CD4-positive, alpha-beta T cell treated with Interleukin-15 for 4 hours (primary cell): ENCODE results near the gene CT47C1.
"Not testable (repeated sequence)": the region's sequence is repeated elsewhere in the genome, so short reads cannot be mapped to it uniquely, and the experiment has no call there.

Source experiments
- DNase-seq: peaks from one replicate; pipeline ENCODE4 v3.0.0-alpha.2; 2020; ENCODE audit warnings: low spot score

Gene CT47C1

DNA sequence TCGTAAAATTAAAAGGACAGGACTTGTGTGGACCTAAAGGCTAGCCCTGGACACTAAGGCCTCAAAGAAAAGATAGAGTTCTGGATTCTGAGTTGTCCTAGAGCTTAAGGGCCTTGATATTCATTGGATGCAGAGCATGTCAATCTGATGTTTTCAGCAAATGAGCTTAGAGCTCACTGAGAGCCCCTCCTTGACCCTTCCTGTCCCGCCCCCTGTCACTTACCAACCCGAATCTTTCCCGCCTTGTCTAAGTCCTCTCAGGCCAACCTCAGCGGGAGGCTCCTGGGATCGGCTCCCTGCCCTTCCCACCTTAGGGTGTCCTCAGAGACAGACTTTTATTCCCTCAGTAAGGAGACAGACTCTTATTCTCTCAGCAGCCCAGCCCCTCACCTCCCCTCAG lies at the start of gene CT47C1:
Gene CT47C1 (plus strand): TSS at position 250 of the 400 bp plus-strand sequence. CDS start 233 bp downstream, outside the sequence.
- DNase-seq = no peak

DNA sequence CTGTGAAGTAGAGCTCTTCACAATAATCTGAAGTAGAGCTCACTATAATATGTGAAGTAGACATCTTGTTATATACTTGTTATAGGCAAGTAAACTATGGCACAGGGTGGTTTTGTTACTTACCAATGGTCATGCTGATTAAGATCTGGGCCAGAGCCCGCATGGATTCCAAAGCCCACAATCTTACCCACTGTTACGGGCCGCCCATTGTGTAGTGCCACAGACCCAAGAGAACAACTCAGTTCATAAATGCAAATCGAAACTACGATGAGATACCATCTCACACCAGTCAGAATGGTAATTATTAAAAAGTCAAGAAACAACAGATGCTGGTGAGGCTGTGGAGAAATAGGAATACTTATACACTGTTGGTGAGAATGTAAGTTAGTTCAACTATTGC lies 46.9 kb upstream of the CT47C1 start:
- no peak for DNase-seq

DNA sequence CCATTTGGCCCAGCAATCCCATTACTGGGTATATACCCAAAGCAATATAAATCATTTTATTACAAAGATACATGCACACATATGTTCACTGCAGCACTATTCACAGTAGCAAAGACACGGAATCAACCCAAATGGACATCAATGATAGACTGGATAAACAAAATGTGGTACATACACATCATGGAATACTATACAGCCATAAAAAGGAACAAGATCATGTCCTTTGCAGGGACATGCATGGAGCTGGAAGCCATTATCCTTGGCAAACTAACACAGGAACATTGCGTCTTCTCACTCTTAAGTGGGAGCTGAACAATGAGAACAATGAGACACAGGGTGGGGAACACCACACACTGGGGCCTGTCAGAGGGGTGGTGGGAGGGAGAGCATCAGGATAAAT lies 46.4 kb upstream of the CT47C1 start:
- DNase-seq = not testable (repeated sequence)

DNA sequence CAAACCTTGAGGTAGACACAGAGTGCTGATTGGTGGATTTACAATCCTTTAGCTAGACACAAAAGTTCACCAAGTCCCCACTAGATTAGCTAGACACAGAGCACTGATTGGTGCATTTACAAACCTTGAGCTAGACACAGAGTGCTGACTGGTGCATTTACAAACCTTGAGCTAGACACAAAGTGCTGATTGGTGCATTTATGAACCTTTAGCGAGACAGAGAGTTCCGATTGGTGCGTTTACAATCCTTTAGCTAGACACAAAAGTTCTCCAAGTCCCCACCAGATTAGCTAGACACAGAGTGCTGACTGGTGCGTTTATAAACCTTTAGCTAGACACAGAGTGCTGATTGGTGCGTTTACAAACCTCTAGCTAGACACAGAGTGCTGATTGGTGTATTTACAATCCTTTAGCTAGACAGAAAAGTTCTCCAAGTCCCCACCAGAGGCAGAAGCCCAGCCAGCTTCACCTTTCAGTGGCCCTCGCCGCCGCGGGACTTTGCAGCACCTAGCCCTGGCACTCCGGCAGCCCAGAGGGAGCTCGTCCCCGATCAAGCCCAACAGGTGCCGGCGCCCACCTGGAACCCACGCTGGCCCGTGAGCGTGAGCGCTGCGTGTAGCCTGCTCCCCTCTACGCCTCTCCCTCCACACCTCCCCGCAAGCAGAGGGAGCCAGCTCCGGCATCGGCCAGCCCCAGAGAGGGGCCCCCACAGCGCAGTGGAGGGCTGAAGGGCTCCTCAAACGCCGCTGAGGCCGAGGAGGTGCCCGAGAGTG lies 44.6 kb upstream of the CT47C1 start:
- not testable (repeated sequence) for DNase-seq

DNA sequence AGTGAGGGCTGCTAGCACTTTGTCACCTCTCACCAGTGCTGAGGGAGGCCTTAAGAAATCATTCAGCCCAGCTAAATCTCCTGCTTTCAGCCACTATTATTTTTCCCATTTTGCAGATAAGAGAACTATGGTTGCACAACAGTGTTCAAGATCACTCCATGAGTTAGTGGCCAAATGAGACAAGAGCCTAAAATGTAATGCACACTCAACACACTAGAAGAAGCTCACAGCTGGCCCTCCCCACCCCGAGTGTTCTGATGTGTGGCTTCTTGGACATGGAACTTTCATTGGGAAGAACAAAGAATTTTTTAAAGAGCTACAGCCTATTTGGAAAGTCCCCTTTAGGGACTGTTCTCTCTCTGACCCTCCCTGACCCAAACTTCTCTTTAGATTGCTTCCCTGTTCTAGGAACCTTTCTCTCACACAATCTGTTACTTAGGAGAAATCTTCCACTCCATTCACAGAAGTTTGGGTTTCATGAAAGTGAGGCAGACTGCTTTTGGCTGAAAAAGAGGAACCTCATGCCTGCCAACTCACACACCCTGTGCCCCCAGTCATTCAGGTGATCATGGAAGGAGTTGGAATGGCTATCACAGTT lies 44.0 kb upstream of the CT47C1 start:
- no peak for DNase-seq

DNA sequence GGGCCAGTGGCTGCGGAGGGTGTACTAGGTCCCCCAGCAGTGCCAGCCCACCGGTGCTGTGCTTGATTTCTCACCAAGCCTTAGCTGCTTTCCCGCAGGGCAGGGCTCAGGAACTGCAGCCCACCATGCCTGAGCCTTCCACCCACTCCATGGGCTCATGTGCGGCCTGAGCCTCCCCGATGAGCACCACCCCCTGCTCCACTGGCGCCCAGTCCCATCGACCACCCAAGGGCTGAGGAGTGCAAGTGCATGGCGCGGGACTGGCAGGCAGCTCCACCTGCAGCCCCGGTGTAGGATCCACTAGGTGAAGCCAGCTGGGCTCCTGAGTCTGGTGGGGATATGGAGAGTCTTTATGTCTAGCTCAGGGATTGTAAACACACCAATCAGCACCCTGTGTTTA lies 43.1 kb upstream of the CT47C1 start:
- not testable (repeated sequence) for DNase-seq

DNA sequence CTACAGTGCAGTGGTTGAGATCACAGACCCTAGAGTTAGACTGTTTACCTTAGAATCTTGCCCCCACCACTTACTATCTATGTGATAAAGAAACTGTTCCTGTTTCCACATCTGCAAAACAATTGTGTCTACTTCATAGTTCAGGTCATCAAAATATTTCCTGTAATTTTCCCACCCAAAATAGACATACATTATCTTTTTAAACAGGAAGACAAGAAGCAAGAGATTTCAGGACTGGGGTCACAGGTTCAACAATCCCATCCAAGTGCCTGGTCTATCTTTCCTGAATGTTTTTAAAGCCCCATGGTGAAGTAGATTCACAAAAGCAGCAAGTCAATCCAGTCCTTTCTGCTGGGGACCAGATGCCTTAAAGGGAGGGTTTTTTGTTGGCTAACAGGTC lies 41.8 kb upstream of the CT47C1 start:
- DNase-seq = no peak

DNA sequence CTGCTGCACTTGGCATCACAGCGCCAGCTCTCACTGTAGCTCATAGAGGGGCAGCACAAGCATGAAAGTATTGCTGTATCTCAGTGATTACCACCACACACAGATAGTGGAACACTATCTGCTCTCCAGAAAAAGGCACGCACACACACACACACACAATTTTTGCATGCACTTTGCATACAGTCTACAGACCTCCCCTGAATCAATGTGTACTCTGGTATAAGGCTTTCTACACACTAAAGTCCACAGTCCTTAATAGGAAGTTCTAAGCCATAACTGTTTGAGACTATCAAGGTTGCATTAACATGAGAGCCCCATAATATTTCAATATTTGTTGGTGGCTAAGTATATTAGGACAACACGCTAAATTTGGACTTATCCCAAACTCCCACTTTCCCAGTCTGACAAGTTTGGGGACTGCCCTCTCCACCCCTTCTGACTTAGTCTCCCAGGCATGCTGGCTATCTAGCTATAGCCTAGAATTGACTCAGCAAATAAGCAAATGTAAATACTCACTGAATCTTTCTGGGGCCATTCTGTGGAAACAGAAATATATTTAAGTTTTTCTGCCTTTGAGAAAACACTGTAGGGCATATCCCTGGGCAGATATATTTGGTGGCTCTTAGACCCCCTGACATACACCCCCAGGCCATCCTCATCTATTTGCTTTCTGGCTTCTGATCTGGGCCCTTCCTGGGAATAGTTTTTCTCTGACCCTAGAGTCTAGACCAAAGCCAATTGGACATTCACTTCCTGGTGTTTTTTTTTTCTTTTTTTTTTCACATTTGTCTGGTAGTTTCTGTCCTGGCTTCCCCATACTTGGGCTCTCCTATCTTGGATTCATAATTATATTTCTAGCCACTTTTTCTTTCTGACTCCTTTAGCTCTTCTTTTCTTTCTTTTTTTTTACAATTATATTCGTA lies 36.4 kb upstream of the CT47C1 start:
- no peak for DNase-seq

DNA sequence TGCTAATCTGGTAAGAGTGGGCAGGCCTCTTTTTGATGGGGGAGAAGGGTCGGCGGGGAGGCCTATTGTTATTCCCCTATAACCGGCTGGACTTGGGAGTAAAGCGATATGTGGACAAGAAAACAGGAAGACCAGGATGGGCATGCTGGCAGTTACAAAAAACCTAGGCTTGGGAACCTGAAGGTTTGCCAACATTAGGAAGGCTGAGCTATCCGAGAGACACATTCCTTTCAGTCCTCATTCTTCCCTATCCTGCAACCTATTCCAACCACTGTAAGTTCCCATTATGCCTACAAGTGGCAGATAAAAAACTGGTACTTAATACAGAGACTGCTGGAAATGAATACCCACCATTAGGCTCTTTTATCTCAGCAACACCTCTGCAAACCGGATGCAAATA lies 32.4 kb upstream of the CT47C1 start:
- DNase-seq = no peak

DNA sequence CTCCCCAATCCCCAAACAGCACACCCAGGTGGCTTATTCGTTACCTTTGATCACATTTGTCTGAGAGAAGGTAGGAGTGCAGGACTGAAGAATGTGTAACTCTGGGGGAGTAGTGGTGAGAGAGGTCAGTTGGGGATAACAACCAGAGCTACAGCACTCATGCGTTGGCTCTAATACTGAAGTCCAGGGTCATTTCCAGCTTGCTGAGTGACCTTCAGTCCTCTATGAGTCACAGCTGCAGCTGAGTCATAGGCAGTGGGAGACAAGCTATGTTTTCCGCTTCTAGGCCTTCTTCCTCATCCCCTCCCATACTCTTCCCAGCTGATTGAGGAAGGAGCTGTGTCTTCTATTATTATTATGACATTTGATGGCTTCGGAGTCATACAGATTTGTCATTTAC lies 31.6 kb upstream of the CT47C1 start:
- DNase-seq = no peak

DNA sequence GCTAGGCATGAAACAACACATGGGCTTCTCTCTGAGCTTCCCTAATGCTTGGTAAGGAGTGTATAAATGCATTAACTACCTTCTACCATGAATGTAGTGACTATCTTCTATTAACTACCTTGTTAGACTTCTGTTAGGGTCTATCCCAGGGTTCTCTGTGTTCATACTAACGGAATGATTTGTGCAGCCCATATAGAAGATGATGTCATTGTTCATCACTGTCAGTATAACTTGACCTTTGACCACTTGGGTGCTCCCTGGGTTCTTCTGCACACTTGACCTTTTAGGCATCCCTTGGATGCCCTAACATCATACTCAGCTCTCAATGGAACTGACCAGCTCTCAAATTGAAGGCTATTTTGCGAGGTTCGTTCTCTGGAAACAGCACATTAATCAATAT lies 30.8 kb upstream of the CT47C1 start:
- no peak for DNase-seq

DNA sequence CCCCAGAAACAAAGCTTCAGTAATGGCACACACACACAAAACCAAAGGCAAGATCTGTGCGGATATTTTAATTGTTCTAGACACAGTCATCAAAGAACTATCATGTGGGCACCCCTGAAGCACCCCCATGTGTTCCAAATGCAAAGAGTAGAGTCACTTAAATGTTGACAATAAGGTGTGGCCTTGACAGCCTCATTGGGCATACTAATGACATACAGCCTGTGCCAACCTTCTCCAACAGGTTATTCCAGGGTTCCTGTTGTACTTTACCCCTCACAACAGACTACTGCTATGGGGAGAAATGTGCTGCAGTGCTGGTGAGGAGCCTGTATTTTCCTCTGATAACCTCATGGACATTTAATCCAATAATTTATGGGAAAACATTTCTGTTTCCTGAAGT lies 29.8 kb upstream of the CT47C1 start:
- DNase-seq = no peak

DNA sequence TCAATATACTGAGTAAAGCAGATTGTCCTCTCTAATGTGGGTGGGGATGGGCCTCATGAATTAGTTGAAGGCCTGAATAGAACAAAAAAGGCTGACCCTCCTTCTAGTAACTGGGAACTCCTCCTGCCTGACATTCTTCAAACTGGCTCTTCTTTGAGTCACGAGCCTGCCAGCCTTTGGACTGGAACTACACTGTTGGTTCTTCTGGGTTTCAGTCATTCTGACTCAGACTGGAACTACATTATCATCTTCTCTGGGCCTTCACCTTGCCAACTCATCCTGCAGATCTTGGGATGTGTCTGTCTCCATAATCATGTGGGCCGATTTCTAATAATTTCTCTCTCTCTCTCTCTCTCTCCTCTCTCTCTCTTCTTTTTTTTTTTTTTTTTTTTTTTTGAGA lies 26.9 kb upstream of the CT47C1 start:
- DNase-seq = no peak

DNA sequence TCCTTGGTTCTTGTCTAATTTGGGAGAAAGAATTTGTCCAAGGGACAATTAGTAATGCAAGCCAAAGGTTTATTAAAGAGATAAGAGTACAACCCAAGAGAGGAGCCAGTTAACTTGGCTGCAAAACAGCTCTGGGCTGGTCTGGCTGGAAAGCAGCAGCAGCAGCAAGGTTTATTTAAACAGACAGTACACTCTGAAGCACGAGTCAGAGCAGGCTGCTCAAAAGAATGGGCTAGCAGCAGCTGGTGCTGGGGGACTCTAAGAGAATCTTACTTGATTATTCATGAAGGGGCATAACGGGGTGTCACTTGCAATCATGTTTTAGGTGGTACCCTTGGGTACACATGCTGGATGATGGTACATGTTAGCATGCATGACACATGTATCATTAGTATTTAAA lies 17.1 kb upstream of the CT47C1 start:
- no peak for DNase-seq

DNA sequence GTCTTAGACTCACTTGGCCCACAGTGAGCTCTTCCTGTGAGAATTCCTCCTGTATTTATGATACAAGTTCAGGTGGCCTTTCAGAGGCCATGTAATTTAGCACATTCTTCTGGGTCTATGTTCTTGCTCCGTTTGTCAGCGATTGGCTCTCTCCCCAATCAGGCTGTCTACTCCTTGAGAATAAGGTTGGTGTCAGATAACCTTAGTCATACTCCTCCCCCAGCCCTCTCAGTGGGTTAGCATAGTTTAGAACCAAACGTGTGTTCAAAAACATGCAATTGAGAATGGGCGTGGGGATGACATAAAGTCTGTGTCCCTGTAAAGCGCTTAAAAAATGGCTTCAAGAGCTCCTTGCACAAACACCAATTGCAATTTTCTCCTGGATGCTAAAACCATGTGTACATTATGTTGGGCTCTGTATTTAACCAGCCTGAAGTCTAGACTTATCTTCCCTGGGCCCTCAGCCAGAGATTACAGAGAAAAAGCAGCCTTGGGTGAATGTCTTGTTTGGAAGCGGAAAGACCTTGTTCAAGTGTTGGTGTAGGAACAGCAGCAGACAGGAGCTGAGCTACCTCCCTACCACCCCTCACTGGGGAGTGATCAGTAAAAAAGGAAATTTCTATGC lies 9.9 kb upstream of the CT47C1 start:
- DNase-seq = no peak

DNA sequence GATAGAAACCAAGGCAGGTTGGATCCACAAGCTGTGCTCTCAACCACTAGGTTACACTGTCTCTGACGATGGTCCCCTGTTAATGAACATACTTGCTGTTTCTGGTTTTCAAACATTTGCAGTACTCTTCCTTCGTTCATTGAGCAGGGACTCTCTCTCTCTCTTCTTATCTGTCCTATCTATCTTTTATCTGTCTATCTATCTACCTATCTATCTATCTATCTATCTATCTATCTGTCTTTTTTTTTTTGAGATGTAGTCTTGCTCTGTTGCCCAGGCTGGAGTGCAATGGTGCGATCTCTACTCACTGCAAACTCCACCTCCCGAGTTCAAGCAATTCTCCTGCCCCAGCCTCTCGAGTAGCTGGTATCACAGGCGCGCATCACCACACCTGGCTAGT lies 9.4 kb upstream of the CT47C1 start:
- DNase-seq = no peak

DNA sequence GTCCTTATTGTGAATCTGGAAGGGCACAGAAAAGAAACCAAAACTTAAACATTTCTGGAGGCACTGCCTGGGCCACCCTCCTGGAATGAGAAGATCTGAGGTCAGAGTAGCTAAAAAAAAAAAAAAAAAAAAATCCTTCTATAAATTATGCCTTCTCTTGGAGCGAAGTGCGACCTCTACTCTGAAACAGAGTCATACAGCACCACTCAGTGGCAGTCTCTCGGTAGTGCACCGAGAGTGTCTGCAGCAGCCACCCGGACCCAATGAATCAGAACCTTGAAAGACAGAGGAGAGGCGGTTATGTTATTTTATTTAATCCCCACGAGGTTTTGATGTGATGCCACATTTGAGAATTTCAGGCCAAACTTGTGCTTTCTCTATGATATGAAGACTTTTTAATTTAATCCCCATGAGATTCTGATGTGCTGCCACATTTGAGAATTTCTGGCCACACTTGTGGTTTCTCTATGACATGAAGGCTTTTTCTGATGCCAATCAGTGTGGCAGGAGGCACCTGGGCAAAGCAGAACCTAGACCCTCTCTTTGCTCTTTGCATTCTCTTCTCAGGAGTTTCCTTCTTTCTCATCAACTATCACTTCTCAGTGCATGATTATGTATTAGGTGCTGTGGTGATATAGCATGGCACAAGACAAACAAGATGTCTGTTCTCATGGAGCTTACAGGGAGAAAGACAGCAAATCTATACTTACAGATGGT lies 5.6 kb upstream of the CT47C1 start:
- peak; percentile 1 for DNase-seq

DNA sequence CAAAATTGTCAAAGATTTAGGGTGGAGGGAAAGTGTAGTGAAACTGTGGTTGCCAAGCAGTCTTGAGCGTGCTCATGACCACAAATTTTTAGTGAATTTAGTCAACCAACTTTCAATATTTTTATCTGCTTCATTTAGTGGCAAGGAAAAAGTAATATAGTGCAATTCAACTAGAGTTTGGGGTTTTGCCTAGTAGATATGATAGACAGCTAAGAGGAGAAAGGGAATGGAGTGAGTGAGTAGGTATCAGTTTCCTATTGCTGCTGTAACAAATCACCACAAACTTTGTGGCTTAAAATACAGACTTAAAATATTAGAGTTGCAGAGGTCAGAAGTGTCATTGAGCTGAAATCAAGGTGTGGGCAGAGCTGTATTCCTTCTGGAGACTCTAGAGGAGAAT lies 3.7 kb upstream of the CT47C1 start:
- no peak for DNase-seq

DNA sequence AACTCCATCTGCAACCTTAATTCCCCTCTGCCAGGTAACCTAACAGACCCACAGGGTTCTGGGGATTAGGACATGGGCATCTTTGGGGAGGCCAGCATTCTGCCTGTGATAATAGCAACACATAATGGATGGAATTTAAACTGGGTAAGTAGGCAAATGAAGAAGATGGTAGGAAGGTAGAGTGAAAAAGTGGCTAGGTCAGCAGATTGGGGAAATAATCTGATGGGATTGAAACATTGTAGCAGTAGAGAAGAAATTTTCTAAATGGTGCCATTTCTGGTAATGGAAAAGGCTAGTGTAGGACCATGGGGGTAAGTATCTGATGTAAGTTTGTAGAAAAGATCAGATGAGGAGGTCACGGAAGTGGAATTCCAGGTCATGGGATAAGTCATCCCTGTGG lies 3.0 kb upstream of the CT47C1 start:
- DNase-seq = no peak

DNA sequence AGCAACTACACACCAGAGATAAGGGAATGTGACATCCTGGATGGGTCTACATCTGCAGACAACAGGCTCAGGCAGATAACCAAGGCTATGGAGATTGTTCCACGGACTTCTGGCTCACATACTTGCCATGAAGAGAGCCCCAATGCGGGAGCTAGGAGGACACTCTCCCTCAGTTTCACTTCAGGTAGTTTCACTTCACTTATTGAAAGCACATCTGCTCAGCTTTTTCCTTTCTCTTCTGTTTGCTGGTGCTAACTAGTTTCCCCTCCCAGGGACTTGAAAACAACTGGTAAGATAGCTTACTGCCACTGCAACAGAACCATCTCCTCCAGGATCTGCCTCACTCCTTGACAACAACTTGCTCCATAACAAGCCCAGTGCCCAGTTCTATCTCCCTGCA lies 1.4 kb upstream of the CT47C1 start:
- no peak for DNase-seq

DNA sequence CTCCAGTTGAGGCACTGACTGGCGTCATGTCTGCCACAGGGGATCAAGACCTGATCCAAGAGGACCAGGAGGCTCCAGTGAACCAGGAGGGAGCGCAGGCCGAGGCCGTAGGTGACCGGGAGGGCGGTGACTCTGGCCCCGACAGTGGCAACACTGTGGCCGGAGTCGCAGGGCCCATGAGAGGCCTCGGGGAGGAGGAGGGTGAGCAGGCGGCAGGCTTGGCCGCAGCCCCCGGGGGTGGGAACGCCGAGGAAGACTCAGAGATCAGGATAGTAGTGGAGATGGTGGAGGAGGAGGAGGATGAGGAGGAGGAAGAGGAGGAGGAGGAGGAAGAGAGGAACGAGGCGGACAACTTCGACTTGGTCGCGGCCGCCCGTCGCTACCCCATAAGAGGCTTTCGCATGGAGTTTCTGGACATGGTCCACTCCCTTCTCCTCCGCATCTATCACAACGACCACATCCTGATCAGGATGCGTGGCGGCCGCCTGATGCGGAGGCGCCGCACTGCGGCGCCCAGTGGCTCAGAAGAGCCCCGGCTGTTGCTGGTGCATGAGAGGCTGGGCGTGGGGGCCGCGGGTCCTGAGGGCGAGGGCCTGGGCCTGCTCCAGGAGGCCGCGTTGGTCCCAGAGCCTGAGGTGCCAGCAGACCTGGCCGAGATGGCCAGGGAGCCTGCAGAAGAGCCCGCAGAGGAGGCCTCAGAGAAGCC lies 560 bp downstream of the CT47C1 start:
- DNase-seq = no peak
